GM18499 (cell line): ENCODE data around the gene BMP10.
A peak's percentile ranks its signal among the peaks of the same experiment; 100 is the strongest.

Experiments
- ATAC-seq: cut with Tn5 transposase; IDR thresholded peaks from one replicate; pipeline ENCODE4 v1.9.1; 2021; ENCODE audit warnings: moderate number of reproducible peaks; ENCODE audit not compliant: insufficient read depth, unreplicated experiment

BMP10 gene

GRCh38 chr2:68855550-68855949, 15.6 kb downstream of the BMP10 start:
- no peak for ATAC-seq

GRCh38 chr2:68854476-68854875, 16.7 kb downstream of the BMP10 start:
- ATAC-seq = no peak

GRCh38 chr2:68853915-68854314, 17.3 kb downstream of the BMP10 start:
- ATAC-seq = no peak

- ATAC-seq = no peak
Observed at GRCh38 chr2:68853035-68853434, 18.2 kb downstream of the BMP10 start.

DNA sequence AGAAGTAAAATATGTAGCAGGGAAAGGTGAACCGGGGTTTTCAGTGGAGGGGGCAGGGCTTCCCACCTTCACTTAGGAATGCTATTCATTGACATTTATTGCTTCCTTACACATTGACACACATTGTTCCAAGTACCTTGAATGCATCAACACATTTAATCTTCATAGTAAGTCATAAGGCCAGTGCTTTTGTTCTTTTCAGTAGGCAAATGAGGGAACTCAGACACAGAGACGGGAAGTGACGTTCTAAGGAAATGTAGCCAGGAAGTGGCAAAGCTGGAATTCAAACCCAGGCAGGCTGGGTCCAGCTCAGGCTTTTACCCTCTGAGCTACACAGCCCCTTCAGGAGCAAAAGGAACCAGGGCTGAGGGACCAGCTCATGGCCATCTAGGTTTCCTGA, 20.7 kb downstream of the BMP10 start:
- ATAC-seq = no peak

DNA sequence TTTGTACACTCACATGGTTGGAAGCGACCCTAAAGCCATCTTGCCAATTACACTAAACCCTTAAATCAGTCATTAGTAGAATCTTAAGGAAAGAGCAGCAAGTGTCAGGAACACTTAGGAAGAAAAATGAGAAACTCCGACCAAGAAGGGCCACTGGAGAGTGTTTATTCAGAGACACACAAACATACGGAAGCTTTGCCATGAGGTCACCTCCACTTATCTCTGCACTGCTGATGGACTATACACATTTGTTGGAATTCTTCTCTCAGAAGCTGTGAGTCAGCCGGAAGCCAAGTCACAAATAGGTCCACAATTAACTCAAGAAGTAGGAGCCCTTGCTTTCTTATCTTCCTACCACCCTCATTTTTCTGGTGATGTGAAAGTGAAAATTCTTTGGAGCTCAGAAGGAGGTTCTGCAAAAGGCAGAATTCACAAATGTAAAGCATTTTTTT, 21.6 kb downstream of the BMP10 start:
- ATAC-seq = no peak

DNA sequence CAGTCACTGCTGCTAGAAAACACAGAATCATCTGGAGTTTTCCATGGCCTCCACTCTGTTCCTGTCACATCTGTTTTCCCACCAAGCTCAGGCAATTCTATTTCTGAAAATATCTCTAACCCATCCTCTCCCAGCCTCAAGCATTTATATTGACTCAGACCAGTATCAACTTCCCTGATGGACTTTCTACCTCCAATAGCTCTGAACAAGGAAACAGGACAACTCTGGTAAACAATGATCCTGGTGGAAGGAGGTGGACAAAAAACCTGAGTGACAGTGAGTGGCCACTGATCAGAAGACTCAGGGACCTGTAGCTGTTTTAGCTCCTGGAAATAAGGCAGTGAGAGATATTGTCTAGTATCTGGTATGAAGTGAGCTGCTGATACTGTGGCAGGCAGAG, 23.4 kb downstream of the BMP10 start:
- no peak for ATAC-seq

DNA sequence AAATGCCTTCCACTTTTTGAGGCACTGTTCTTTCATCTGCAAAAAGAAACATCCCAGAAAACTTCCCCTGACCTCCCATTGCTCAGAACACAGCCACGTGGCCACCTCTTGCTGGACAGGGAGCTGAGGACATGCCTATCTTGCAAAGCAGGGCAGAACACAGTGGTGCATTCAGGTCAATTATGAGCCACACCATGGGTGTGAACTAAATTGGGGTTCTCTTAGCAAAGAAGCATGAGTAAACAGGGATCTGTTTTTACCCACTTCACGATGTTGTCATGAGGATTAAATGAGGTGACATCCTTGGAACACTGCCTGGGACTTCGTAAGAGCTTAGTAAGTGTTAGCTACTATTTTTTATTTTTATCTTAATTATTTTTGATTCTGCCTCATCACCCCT, 25.1 kb downstream of the BMP10 start:
- ATAC-seq = no peak

GRCh38 chr2:68845043-68845442, 26.2 kb downstream of the BMP10 start:
- no peak for ATAC-seq

- no peak for ATAC-seq
Observed at GRCh38 chr2:68839260-68839833, 31.9 kb downstream of the BMP10 start.

DNA sequence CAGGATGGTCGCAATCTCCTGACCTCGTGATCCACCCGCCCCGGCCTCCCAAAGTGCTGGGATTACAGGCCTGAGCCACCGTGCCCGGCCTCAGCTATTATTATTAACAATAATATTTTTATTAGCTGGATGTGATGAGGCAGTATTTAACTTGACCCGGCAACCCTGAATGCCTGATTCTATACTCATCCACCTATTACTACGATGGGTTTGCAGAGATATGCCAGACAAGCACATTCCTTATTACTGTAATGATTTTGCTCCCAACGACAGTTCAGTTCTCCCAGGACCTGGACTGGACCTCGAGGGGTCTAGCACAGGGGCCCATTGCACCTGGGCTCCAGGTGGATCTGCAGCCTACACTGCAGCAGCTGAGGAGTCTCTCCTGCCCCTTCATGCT, 32.6 kb downstream of the BMP10 start:
- no peak for ATAC-seq

- peak; percentile 69 for ATAC-seq
Observed at GRCh38 chr2:68837861-68838341, 33.3 kb downstream of the BMP10 start.

GRCh38 chr2:68837164-68837860, 33.9 kb downstream of the BMP10 start:
- no peak for ATAC-seq

- no peak for ATAC-seq
Observed at GRCh38 chr2:68835621-68836020, 35.6 kb downstream of the BMP10 start.

GRCh38 chr2:68834737-68835376, 36.3 kb downstream of the BMP10 start:
- no peak for ATAC-seq

GRCh38 chr2:68833162-68833561, 38.0 kb downstream of the BMP10 start:
- ATAC-seq = no peak

- ATAC-seq = peak; percentile 60
Observed at GRCh38 chr2:68832233-68832869, 38.8 kb downstream of the BMP10 start.

DNA sequence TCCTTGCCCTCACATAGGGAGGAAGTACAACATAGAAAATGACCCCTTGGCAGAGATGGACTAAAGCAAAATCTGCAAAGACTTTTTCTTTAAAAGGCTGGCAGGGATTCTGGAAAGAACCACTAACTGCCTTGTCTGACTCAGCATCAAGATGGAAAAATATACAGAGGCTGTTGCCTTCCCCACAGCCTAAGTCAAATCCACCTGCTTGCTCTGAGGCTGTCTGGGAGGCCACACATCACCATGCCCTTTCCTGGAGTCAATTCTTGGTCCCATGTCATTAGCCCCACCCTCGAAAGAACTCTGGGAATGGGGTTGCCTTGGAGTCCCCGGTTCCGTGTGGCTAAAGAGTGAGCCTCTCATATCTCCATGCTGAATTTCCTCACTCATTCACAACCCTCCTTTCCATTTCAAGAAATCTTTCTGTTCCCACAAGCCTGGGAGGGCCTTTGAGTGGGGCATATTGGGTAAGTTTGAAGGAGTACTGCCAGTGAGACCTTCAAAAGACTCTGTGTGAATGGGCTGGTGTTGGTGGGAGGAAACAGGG, 39.4 kb downstream of the BMP10 start:
- no peak for ATAC-seq

DNA sequence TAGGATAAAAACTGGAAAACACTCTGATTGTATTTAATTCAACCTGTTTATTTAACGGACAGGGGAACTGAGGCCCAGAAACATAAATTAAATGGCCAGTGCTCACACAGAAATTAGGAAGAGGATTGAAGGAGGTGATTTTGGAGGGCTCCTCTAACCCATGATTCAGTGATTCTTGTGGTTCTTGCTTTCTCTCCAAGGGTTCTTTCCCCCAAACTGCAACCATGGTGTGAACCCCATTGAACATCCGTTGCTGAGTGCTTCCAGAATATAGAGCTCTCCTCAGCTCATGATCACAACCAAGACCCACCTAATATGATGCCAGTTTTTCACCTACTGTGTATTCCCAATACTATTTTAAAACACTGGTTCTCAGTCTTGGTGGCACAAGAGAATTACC, 41.4 kb downstream of the BMP10 start:
- ATAC-seq = no peak

DNA sequence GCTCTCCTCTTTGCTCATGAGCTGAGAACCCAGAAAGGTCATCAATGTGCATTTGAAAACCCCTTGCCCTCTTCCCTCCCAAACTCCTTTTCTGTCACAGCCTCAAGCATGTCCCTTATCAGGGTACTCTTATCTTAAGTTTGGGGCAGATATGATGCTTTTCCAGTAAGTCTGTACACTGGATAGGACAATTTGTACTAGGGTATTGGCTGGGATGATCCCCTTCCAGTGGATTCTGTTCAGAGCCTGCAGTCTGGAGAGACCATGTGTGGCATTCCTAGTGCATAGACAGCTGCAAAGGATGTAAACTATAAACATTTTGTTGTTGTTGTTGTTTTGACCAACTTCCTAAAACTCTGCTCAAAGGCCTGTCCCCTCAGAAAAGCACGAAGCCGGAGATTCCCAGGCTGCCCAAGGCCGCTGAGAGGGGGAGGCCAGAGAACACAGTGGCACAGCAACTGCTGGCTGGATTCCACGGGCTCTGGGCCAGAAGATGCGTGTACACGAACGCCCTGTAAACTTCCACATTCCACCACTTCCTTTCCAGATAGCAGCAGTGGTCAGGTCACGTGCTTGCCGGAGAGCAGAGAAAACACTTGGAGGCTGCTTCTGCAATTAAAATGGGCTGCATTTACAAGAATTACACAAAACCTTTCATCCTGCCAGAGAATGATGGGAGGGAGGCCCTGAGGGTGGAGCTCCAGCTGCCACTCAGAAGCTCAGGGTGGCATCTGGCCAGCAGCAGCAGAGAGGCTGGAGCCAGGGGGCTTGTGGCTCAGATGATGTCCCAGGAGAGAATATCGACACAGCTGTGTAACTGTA, 42.1 kb downstream of the BMP10 start:
- no peak for ATAC-seq
